Ishikawa (cell line): Measurements from ENCODE around the gene GDPD3.

Experiments
- CEBPB ChIP-seq: IDR thresholded peaks from 2 replicates; pipeline ENCODE4 v1.6.1; 2012
- EP300 ChIP-seq: IDR thresholded peaks from 2 replicates; pipeline ENCODE4 v1.6.1; 2012; ENCODE audit warnings: borderline replicate concordance
- NFIC ChIP-seq: IDR thresholded peaks from 2 replicates; pipeline ENCODE4 v1.6.1; 2012
- RAD21 ChIP-seq: IDR thresholded peaks from 2 replicates; pipeline ENCODE4 v1.6.1; 2012; ENCODE audit warnings: low read depth
- TCF12 ChIP-seq: IDR thresholded peaks from 2 replicates; pipeline ENCODE4 v1.6.1; 2012; ENCODE audit warnings: low read depth
- TEAD4 ChIP-seq: IDR thresholded peaks from 2 replicates; pipeline ENCODE4 v1.6.1; 2012
- YY1 ChIP-seq: IDR thresholded peaks from 2 replicates; pipeline ENCODE4 v1.6.1; 2012; ENCODE audit warnings: low read depth
- TF ChIP-seq, protein P1 (sequence below): IDR thresholded peaks from 2 replicates; pipeline ENCODE4 v1.6.1; 2012

DNA sequence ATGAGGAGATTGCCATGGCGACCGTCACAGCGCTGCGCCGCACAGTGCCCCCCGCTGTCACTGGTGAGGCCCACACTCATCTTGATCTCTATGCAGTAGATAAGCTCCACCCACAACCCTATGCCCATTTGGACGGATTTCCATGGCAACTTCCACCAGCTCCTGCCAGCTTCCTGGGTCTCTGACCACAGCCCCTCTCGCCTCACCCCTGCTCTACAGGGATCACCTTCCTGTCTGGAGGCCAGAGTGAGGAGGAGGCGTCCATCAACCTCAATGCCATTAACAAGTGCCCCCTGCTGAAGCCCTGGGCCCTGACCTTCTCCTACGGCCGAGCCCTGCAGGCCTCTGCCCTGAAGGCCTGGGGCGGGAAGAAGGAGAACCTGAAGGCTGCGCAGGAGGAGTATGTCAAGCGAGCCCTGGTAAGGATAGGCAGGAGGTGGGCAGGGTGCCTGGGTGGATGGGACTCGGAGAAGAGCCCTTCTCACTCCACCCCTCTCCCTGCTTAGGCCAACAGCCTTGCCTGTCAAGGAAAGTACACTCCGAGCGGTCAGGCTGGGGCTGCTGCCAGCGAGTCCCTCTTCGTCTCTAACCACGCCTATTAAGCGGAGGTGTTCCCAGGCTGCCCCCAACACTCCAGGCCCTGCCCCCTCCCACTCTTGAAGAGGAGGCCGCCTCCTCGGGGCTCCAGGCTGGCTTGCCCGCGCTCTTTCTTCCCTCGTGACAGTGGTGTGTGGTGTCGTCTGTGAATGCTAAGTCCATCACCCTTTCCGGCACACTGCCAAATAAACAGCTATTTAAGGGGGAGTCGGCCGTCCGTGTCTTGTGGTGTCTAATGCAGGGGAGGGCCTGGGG is 43.5 kb downstream of the GDPD3 start:
- TF ChIP-seq RAD21 (no peak), CEBPB (no peak), YY1 (no peak), NFIC (no peak), TCF12 (no peak), TEAD4 (no peak), EP300 (no peak)
- TF ChIP-seq, protein P1, sequence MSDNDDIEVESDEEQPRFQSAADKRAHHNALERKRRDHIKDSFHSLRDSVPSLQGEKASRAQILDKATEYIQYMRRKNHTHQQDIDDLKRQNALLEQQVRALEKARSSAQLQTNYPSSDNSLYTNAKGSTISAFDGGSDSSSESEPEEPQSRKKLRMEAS, result no peak
